GM19397 (cell line): ENCODE data around the gene ZC3H11A.
"Not testable (repeated sequence)": the region's sequence is repeated elsewhere in the genome, so short reads cannot be mapped to it uniquely, and the experiment has no call there.

ENCODE experiments used
- ATAC-seq: cut with Tn5 transposase; IDR thresholded peaks from one replicate; pipeline ENCODE4 v1.9.1; 2021; ENCODE audit warnings: mild to moderate bottlenecking, moderate library complexity; ENCODE audit not compliant: unreplicated experiment

Gene ZC3H11A

GRCh38 chr1:203795441-203796235, at the start of gene ZC3H11A, which contains the start of gene ZBED6:
ZC3H11A (plus strand) TSS chr1:203795623; CDS start chr1:203817071, 21,448 bp downstream.
ZBED6 (plus strand) TSS chr1:203795623; CDS start chr1:203797523, 1,900 bp downstream.
- peak; percentile 96 for ATAC-seq

- ATAC-seq = no peak
These were observed 49.1 kb upstream of the ZC3H11A start for GRCh38 chr1:203746281-203746680.

DNA sequence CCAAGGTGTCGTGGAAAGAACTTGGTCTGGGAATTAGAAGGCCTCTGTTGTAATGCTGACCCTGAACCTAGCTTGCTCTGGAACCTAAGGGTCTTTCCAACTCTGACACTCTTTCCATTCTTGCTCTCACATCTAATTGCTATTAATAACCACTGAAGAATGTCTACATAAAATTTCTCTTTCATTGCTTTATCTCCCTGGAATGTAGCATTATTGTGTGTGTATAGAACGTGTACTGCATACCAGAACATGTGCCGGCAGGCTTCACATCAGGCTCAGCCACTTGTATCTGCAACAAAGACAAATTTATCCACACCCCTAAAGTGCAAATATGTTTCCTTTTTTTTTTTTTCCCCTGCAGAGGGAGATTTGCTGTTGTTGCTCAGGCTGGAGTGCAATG, 44.4 kb upstream of the ZC3H11A start:
- no peak for ATAC-seq

DNA sequence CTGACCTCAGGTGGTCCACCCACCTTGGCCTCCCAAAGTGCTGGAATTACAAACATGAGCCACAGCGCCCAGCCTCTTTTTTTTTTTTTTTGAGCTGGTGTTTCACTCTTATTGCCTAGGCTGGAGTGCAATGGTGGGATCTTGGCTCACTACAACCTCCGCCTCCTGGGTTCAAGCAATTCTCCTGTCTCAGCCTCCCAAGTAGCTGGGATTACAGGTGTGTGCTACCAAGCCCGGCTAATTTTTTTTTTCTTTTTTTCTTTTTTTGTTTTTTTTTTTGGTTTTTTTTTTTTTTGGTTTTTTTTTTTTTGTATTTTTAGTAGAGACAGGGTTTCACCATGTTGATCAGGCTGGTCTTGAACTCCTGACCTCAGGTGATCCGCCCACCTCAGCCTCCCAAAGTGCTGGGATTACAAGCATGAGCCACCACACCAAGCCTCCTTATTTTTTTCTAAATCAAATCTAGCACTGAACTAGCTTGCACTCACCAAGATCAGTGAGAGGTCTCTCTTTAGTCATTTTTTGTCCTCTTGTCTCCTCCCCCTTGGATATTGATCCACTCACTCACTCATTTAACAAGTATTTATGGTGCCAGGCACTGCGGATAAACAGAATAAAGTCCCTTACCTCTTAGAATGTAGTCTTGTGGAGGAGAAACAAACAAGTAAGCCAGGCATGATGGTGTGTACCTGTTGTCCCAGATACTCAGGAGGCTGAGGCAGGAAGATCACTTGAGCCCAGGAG, 43.6 kb upstream of the ZC3H11A start:
- not testable (repeated sequence) for ATAC-seq

GRCh38 chr1:203754455-203754864, 41.0 kb upstream of the ZC3H11A start:
- no peak for ATAC-seq

- ATAC-seq = no peak
These were observed 39.4 kb upstream of the ZC3H11A start for GRCh38 chr1:203756036-203756435.

GRCh38 chr1:203758749-203759148, 36.7 kb upstream of the ZC3H11A start:
- not testable (repeated sequence) for ATAC-seq

GRCh38 chr1:203760506-203760905, 34.9 kb upstream of the ZC3H11A start:
- no peak for ATAC-seq

DNA sequence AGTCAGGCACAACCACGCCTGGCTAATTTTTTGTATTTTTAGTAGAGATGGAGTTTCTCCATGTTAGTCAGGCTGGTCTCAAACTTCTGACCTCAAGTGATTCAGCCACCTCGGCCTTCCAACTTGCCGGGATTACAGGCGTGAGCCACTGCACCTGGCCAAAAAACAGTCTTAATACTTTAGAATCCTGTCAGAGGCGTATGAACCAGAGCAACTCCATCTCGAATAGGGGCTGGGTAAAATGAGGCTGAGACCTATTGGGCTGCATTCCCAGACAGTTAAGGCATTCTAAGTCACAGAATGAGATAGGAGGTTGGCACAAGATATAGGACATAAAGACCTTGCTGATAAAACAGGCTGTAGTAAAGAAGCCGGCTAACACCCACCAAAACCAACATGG, 33.5 kb upstream of the ZC3H11A start:
- ATAC-seq = not testable (repeated sequence)

DNA sequence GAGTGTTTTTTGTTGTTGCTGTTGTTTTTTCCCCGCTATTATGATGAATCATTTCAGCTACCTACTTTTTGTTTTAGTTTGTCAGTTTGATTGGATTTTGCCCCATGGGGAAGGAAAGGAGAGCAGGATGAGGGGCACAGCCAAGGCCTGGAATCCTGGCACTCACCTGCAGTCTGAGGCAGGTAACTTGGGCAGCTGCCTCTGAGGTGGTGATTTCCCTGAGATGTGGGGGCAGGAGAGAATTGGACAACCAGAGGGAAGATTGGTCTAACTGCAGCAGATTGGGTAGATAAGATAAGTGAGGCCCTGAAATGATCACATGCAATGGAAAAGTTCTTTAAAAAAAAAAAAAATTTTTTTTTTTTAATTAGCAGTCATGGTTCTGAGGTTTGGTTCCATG, 31.9 kb upstream of the ZC3H11A start:
- ATAC-seq = no peak

- ATAC-seq = no peak
These were observed 31.1 kb upstream of the ZC3H11A start for GRCh38 chr1:203764105-203765028.

- peak; percentile 75 for ATAC-seq
These were observed 30.2 kb upstream of the ZC3H11A start, which contains the start of gene LAX1 for GRCh38 chr1:203765029-203765837. LAX1 (plus strand) TSS chr1:203765183; CDS start chr1:203765566, 383 bp downstream.

DNA sequence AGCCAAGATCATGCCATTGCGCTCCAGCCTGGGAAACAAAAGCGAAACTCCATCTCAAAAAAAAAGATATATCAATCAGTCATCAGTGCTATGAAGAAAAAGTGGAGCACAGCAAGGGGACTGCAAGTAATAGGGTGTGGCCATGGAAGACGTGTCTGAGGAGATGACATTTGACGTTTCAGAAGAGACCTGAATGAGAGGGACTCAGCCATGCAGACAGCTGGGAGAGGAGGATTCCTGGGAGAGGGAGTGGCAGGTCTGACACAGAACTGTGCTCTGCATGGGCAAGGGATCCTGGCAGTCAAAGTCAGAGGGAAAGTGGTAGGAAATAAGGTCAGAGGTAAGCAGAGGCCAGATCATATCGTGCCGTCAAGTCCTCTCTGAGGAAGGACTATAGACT, 27.2 kb upstream of the ZC3H11A start:
- ATAC-seq = no peak

- no peak for ATAC-seq
These were observed 25.7 kb upstream of the ZC3H11A start for GRCh38 chr1:203769505-203770343.

DNA sequence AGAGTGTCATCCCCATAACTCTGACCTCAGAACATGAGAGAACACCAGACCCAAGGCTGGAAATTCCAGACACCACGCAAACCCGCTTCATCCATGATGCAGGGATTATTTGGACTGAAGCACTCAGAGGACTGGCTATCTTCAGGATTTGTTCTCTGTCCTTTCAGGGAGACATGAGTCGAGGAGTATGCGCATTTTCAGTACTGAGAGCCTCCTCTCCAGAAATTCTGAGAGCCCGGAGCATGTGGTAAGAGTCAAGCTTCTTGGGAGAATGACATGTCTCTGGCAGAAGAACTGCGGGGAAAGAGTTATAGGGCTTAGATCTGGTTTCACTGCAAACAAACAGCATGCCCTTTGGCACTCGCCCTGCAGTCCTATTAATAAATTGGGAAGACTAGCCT, 23.5 kb upstream of the ZC3H11A start:
- ATAC-seq = no peak

GRCh38 chr1:203772836-203773235, 22.6 kb upstream of the ZC3H11A start:
- ATAC-seq = no peak

DNA sequence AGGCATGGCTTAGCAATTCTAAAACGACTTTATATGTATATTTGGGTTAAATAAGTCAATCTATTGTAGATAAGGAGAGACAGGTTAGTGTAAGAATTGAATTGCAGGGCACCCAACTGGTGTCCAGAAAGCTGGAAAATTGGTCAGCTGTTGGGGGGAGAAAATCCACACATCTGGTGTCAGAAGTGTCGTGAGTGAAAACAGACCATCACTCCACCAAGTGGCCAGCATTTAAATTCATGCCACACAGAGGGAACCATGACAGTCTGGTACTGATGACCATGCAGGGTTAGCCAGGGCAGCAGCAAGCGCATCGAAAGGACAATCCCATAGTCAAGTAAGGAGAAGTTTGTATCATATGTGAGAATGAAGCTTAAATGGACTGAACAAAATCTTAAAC, 18.8 kb upstream of the ZC3H11A start:
- no peak for ATAC-seq

DNA sequence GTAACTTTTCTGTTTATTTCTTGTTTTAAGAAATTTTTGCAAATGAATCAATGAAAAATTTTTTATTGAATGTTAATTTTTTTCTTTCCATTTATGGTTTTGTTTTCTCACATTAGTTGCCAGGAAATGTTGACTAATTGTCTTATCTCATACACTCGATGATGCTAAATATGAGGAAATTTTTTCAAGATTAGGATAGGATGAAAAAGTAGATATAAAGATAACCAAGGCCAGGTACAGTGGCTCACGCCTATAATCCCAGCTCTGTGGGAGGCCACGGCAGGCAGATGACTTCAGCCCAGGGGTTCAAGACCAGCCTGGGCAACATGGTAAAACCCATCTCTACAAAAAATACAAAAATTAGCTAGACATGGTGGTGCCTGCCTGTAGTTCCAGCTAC, 17.8 kb upstream of the ZC3H11A start:
- no peak for ATAC-seq

GRCh38 chr1:203778146-203778545, 17.3 kb upstream of the ZC3H11A start:
- no peak for ATAC-seq
